IMR-90 (cell line): Measurements from ENCODE around the gene MAML3. TPM values are rescaled to one million over a fixed set of nuclear protein-coding genes. Genes with fewer than 3 reads are reported as not detected.

Experiments used
- ATAC-seq: fragments of 200-7000 bp; cut with Tn5 transposase; 2 replicates; pipeline ENCODE4 v1.9.1; 2020; ENCODE audit warnings: low read depth, mild to moderate bottlenecking, moderate library complexity
- BruUV-seq: library from RNA; stranded (reverse); fragments of 400-500 nt; replicated peaks from 2 replicates; lab custom pipeline; 2021; lab: Mats Ljungman, UMichigan
- CTCF ChIA-PET: fragments of 300-600 bp; formaldehyde crosslinking; extraction: SDS; loops from one replicate; lab custom pipeline; 2021; ENCODE audit warnings: antibody characterized with exemption; lab: Yijun Ruan, JAX
- POLR2A ChIA-PET: fragments of 300-600 bp; sonication (Branson Sonifier 250); formaldehyde crosslinking; loops from one replicate; lab custom pipeline; 2022; ENCODE audit warnings: antibody characterized with exemption; ENCODE audit not compliant: unreplicated experiment; lab: Charles Lee
- DNase-seq: peaks from one replicate; pipeline ENCODE4 v3.0.0; 2013
- H2AFZ ChIP-seq: replicated peaks from 2 replicates; pipeline ENCODE3; 2013; ENCODE audit warnings: low read length, mild to moderate bottlenecking; ENCODE audit not compliant: poor library complexity
- H2AK5ac ChIP-seq: 2 replicates; pipeline ENCODE4 v1.6.1; 2013; ENCODE audit warnings: low read depth, low read length, inconsistent platforms
- H2AK9ac ChIP-seq: replicated peaks from 2 replicates; pipeline ENCODE3; 2013; ENCODE audit warnings: mild to moderate bottlenecking, low read depth, low read length, moderate library complexity; ENCODE audit not compliant: poor library complexity
- H2BK120ac ChIP-seq: 2 replicates; pipeline ENCODE4 v1.6.1; 2013; ENCODE audit warnings: low read depth, low read length, inconsistent platforms
- H2BK15ac ChIP-seq: 3 replicates; pipeline ENCODE4 v1.6.1; 2013; ENCODE audit warnings: low read depth, low read length, inconsistent platforms
- H2BK20ac ChIP-seq: 2 replicates; pipeline ENCODE4 v1.6.1; 2013; ENCODE audit warnings: low read depth, mild to moderate bottlenecking, inconsistent platforms, low read length, moderate library complexity
- H2BK5ac ChIP-seq: 2 replicates; pipeline ENCODE4 v1.6.1; 2013; ENCODE audit warnings: mild to moderate bottlenecking, low read depth, low read length, inconsistent platforms; ENCODE audit not compliant: poor library complexity, severe bottlenecking
- H3K14ac ChIP-seq: replicated peaks from 2 replicates; pipeline ENCODE4 v1.6.1; 2013; ENCODE audit warnings: low read depth, low read length, inconsistent platforms
- H3K18ac ChIP-seq: 2 replicates; pipeline ENCODE4 v1.6.1; 2013; ENCODE audit warnings: low read depth, low read length, control low read depth
- H3K23ac ChIP-seq: 2 replicates; pipeline ENCODE4 v1.6.1; 2013; ENCODE audit warnings: low read depth, low read length, inconsistent platforms
- H3K27ac ChIP-seq: 2 replicates; pipeline ENCODE4 v1.5.1; 2013; ENCODE audit warnings: mild to moderate bottlenecking, control low read depth, low read length; ENCODE audit not compliant: insufficient read depth
- H3K27me3 ChIP-seq: 2 replicates; pipeline ENCODE4 v1.6.1; 2013; ENCODE audit warnings: low read length; ENCODE audit not compliant: control insufficient read depth, insufficient read depth
- H3K36me3 ChIP-seq: 2 replicates; pipeline ENCODE4 v1.6.1; 2013; ENCODE audit warnings: low read length, mixed read lengths; ENCODE audit not compliant: control insufficient read depth, insufficient read depth
- H3K4ac ChIP-seq: 2 replicates; pipeline ENCODE4 v1.6.1; 2013; ENCODE audit warnings: low read depth, low read length, inconsistent platforms
- H3K4me1 ChIP-seq: 2 replicates; pipeline ENCODE4 v1.6.1; 2013; ENCODE audit warnings: low read length, mixed read lengths; ENCODE audit not compliant: control insufficient read depth, insufficient read depth
- H3K4me2 ChIP-seq: 2 replicates; pipeline ENCODE4 v1.6.1; 2013; ENCODE audit warnings: low read depth, mild to moderate bottlenecking, control low read depth, low read length, moderate library complexity
- H3K4me3 ChIP-seq: 2 replicates; pipeline ENCODE4 v1.5.1; 2013; ENCODE audit warnings: low read depth, mild to moderate bottlenecking, control low read depth, low read length, moderate library complexity; ENCODE audit not compliant: insufficient read depth
- H3K56ac ChIP-seq: 2 replicates; pipeline ENCODE4 v1.6.1; 2013; ENCODE audit warnings: low read length, inconsistent platforms; ENCODE audit not compliant: insufficient read depth; ENCODE audit errors: extremely low read depth
- H3K79me1 ChIP-seq, 2 experiments: 2 replicates each; pipeline ENCODE4 v1.6.1; 2013; ENCODE audit warnings: low read length in 2 of 2, inconsistent platforms in 1 of 2, low read depth in 1 of 2
- H3K9ac ChIP-seq: 2 replicates; pipeline ENCODE4 v1.6.1; 2013; ENCODE audit warnings: low read depth, low read length, control low read depth
- H3K9me1 ChIP-seq: 2 replicates; pipeline ENCODE4 v1.6.1; 2013; ENCODE audit warnings: low read length, inconsistent platforms; ENCODE audit not compliant: insufficient read depth
- H3K9me3 ChIP-seq: 2 replicates; pipeline ENCODE4 v1.6.1; 2013; ENCODE audit warnings: low read length; ENCODE audit not compliant: control insufficient read depth, insufficient read depth
- H4K20me1 ChIP-seq: 2 replicates; pipeline ENCODE4 v1.6.1; 2013; ENCODE audit warnings: low read length, inconsistent platforms; ENCODE audit not compliant: insufficient read depth
- H4K5ac ChIP-seq: 2 replicates; pipeline ENCODE4 v1.6.1; 2013; ENCODE audit warnings: mild to moderate bottlenecking, low read depth, low read length, control low read depth
- H4K8ac ChIP-seq, 2 experiments: 2 replicates each; pipeline ENCODE4 v1.6.1; 2013; ENCODE audit warnings: low read depth in 2 of 2, low read length in 2 of 2, control low read depth in 1 of 2, inconsistent platforms in 1 of 2
- H4K91ac ChIP-seq: 2 replicates; pipeline ENCODE4 v1.6.1; 2013; ENCODE audit warnings: low read depth, low read length, inconsistent platforms; ENCODE audit not compliant: insufficient read depth
- BHLHE40 ChIP-seq: fragments of 150-350 bp; IDR thresholded peaks from 2 replicates; pipeline ENCODE4 v1.6.1; 2016; ENCODE audit warnings: mild to moderate bottlenecking, low read depth, low read length
- CEBPB ChIP-seq: IDR thresholded peaks from 2 replicates; pipeline ENCODE4 v1.6.1; 2012; ENCODE audit warnings: low read depth, low read length, improper control_type of control experiment
- CHD1 ChIP-seq: IDR thresholded peaks from 2 replicates; pipeline ENCODE4 v1.6.1; 2012; ENCODE audit warnings: low read depth, low read length, improper control_type of control experiment
- CTCF ChIP-seq: conservative IDR thresholded peaks from 2 replicates; pipeline ENCODE4 v1.5.1; 2012; ENCODE audit warnings: mild to moderate bottlenecking, low read depth, low read length, improper control_type of control experiment
- ELK1 ChIP-seq: fragments of 150-350 bp; IDR thresholded peaks from 2 replicates; pipeline ENCODE4 v1.6.1; 2016; ENCODE audit warnings: low read depth, mild to moderate bottlenecking, low read length, moderate library complexity, borderline replicate concordance
- FOS ChIP-seq: fragments of 150-350 bp; IDR thresholded peaks from 2 replicates; pipeline ENCODE4 v1.6.1; 2016; ENCODE audit warnings: low read depth, low read length
- MAFK ChIP-seq: IDR thresholded peaks from 2 replicates; pipeline ENCODE4 v1.6.1; 2012; ENCODE audit warnings: low read depth, low read length, improper control_type of control experiment
- MAZ ChIP-seq: IDR thresholded peaks from 2 replicates; pipeline ENCODE4 v1.6.1; 2012; ENCODE audit warnings: low read depth, mild to moderate bottlenecking, low read length, improper control_type of control experiment, moderate library complexity, borderline replicate concordance
- MXI1 ChIP-seq: IDR thresholded peaks from 2 replicates; pipeline ENCODE4 v1.6.1; 2012; ENCODE audit warnings: low read depth, mild to moderate bottlenecking, low read length, moderate library complexity, borderline replicate concordance
- NFE2L2 ChIP-seq: fragments of 150-350 bp; IDR thresholded peaks from 2 replicates; pipeline ENCODE4 v1.6.1; 2016; ENCODE audit warnings: low read depth, mild to moderate bottlenecking, low read length
- POLR2A ChIP-seq: IDR thresholded peaks from 2 replicates; pipeline ENCODE4 v1.6.1; 2012; ENCODE audit warnings: mild to moderate bottlenecking, low read depth, low read length
- RAD21 ChIP-seq: IDR thresholded peaks from 2 replicates; pipeline ENCODE4 v1.6.1; 2012; ENCODE audit warnings: low read length, improper control_type of control experiment
- RCOR1 ChIP-seq: IDR thresholded peaks from 2 replicates; pipeline ENCODE4 v1.6.1; 2012; ENCODE audit warnings: mild to moderate bottlenecking, low read length, improper control_type of control experiment; ENCODE audit not compliant: insufficient replicate concordance
- RFX5 ChIP-seq: IDR thresholded peaks from 2 replicates; pipeline ENCODE4 v1.8.0; 2012; ENCODE audit warnings: low read depth, mild to moderate bottlenecking, low read length, moderate library complexity
- SMC3 ChIP-seq: fragments of 150-350 bp; IDR thresholded peaks from 2 replicates; pipeline ENCODE4 v1.6.1; 2016; ENCODE audit warnings: low read depth, mild to moderate bottlenecking, antibody characterized with exemption, low read length, moderate library complexity
- USF2 ChIP-seq: fragments of 150-350 bp; IDR thresholded peaks from 2 replicates; pipeline ENCODE4 v1.6.1; 2017; ENCODE audit warnings: mild to moderate bottlenecking, antibody characterized with exemption, low read length, low read depth
- WGBS, 2 experiments: methylation state at CpG; one replicate each; pipeline versions ENCODE4 v1.1.5 to v1.1.7; 2013; ENCODE audit warnings: missing lambda C conversion rate in 2 of 2; ENCODE audit not compliant: insufficient read length in 1 of 2; ENCODE audit errors: extremely low coverage in 2 of 2; 5-methylcytosine and 5-hydroxymethylcytosine counted together
- dilution Hi-C: fragments of 300-500 bp; cut with HindIII; formaldehyde crosslinking; loops from one replicate; pipeline ENCODE4 v1.14.3; 2018; ENCODE audit warnings: low sequenced_read_pairs; ENCODE audit not compliant: unreplicated experiment
- in situ Hi-C: fragments of 300-500 bp; cut with MboI; formaldehyde crosslinking; loops from 3 replicates; pipeline ENCODE4 v1.14.3; 2019; ENCODE audit warnings: low sequenced_read_pairs, inconsistent platforms, mixed read lengths
- intact Hi-C: fragments of 100-400 bp; cut with micrococcal nuclease; formaldehyde crosslinking; loops from 2 replicates; pipeline ENCODE4 v1.10.0; 2022
- polyA plus RNA-seq, 3 experiments: library from polyadenylated mRNA; depleted of rRNA; stranded (reverse); fragments of >200 nt; gene quantifications; 2 replicates each; pipeline ENCODE4 v1.2.3, GENCODE V29; 2012; ENCODE audit warnings: low replicate concordance in 1 of 3
- total RNA-seq: library from RNA; depleted of rRNA; stranded (reverse); fragments of >200 nt; gene quantifications from 2 replicates; pipeline ENCODE4 v1.2.3, GENCODE V29; 2012

Gene MAML3
- total and polyA plus RNA-seq, 2 of the 4 experiments (the other 2 are of a cell fraction) = 0.90 to 1.7 TPM

GRCh38 chr4:139709660-139710059, 444.3 kb downstream of the MAML3 start:
- Histone ChIP-seq H3K14ac (no peak overlapping the region), H2AK5ac (no peak overlapping the region), H4K20me1 (no peaks in the 10 kb centered on the region), H3K79me1 (no peaks in the 10 kb centered on the region), H3K27ac (no peak overlapping the region), H3K56ac (no peak overlapping the region), H2BK15ac (no peak overlapping the region), H3K4ac (no peak overlapping the region), H4K8ac (no peak overlapping the region), H2AK9ac (no peak overlapping the region), H3K9me3 (no peaks in the 10 kb centered on the region), H3K27me3 (no peaks in the 10 kb centered on the region), H2BK20ac (no peak overlapping the region), H3K36me3 (no peaks in the 10 kb centered on the region; the same call in 1 of the 2 replicates), H2BK5ac (no peak overlapping the region), H3K4me3 (no peak overlapping the region), H3K4me2 (no peak overlapping the region), H2AFZ (no peak overlapping the region), H3K9me1 (no peaks in the 10 kb centered on the region), H3K9ac (no peak overlapping the region), H4K91ac (no peak overlapping the region), H3K18ac (no peak overlapping the region), H3K4me1 (no peaks in the 10 kb centered on the region), H3K23ac (no peak overlapping the region), H4K5ac (no peak overlapping the region), H2BK120ac (no peak overlapping the region)
- intact Hi-C loops (no loop called here), dilution Hi-C loops (no loop called here), in situ Hi-C loops (no loop called here)
- POLR2A ChIA-PET = no interaction called here
- WGBS, 2 experiments = no CpG with 5 or more reads among the region's 1 CpG
- ATAC-seq = no peak
- CTCF ChIA-PET = no interaction called here
- TF ChIP-seq MAFK (no peak), CEBPB (no peak), RFX5 (no peak), RAD21 (no peak), SMC3 (no peak), BHLHE40 (no peak), RCOR1 (no peak), ELK1 (no peak), FOS (no peak), MAZ (no peak), MXI1 (no peak), CTCF (no peak), POLR2A (no peak), NFE2L2 (no peak), USF2 (no peak), CHD1 (no peak)
- no peak for DNase-seq
- BruUV-seq = no TSS peak
